Gastrocnemius medialis (tissue), 4 donors: ENCODE results near the gene GRIK1.

Experiments
- CTCF ChIP-seq, 5 experiments: fragments of 450-650 bp in 3 of 5; fragments of 200-600 bp in 2 of 5; sonication (generic) in 2 of 5; IDR thresholded peaks in 4 of 5; conservative IDR thresholded peaks in 1 of 5; 1 replicate in 4 of 5; 2 replicates in 1 of 5; pipeline ENCODE4 v1.5.1; 2016 to 2019; ENCODE audit warnings: antibody characterized with exemption in 5 of 5, mild to moderate bottlenecking in 3 of 5, moderate library complexity in 3 of 5
- POLR2A ChIP-seq, 2 donors: fragments of 450-650 bp; IDR thresholded peaks; one replicate each; pipeline ENCODE4 v1.6.1; 2017; ENCODE audit warnings: antibody characterized with exemption in 2 of 2, mild to moderate bottlenecking in 2 of 2, moderate library complexity in 2 of 2

- TF ChIP-seq CTCF (IDR thresholded peaks at IDR 0.05 in 4 of 5, conservative IDR thresholded peaks at IDR 0.05 in 1 of 5) (no peak), POLR2A (IDR thresholded peaks at IDR 0.05) (no peak)
These were observed 152.4 kb downstream of the GRIK1 start for GRCh38 chr21:29787361-29787909.
